ENCODE results near the gene CD200R1. TPM values are rescaled to one million over a fixed set of nuclear protein-coding genes. Genes with fewer than 3 reads are reported as not detected.
"Not testable (repeated sequence)": the region's sequence is repeated elsewhere in the genome, so short reads cannot be mapped to it uniquely, and the experiment has no call there.

Gene CD200R1
- total RNA-seq, 2 donors from 2014 or later, result 1.1 to 2.9 TPM

- no peak for DNase-seq
- intact Hi-C loops (cut with DNase I), result loop anchor here (1.0 to 5.0 kb wide), 2 partner anchors 336 to 337 kb away; partner anchors contain the start of gene CCDC80 (in 1 of the 2)
- ATAC-seq, result no peak
Measured at GRCh38 chr3:112979244-112979832, 4.4 kb upstream of the CD200R1 start.

GRCh38 chr3:112976953-112977352 is 2.0 kb upstream of the CD200R1 start:
- no peak for DNase-seq
- intact Hi-C loops (cut with DNase I), result loop anchor here in 1 of 2 donors (5.0 kb wide), 1 partner anchor 335 kb away; the partner anchor contains the start of gene CCDC80
- no peak for ATAC-seq

GRCh38 chr3:112976001-112976400 is 1.1 kb upstream of the CD200R1 start:
- no peak for DNase-seq
- intact Hi-C loops (cut with DNase I), result loop anchor here in 1 of 2 donors (5.0 kb wide), 1 partner anchor 334 kb away; the partner anchor contains the start of gene CCDC80
- no peak for ATAC-seq

GRCh38 chr3:112974178-112974517 is 755 bp downstream of the CD200R1 start:
- no peak for ATAC-seq
- intact Hi-C loops (cut with DNase I), result no loop called here
- no peak for DNase-seq

GRCh38 chr3:112973325-112974177 is 1.4 kb downstream of the CD200R1 start:
- ATAC-seq, result peak in 1 of 2 donors; percentile 36
- intact Hi-C loops (cut with DNase I), result no loop called here
- no peak for DNase-seq

DNA sequence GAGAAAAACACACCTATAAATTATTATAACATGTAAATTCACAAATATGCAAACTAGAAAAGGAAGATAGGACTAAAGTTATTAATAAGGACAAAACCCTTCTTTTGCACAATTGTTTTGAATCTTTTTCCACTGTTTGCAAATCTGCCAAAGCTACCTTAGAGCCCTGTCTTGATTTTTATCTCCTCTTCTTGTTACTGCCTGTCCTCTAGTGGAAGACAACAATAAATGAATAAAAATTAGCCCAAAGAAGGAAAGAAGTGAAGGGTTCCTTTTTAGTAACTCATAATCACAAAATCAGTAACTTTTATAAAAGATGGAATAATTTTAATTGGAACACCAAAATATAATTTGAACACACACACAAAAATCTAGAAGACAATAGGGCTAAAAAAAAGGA is 2.7 kb downstream of the CD200R1 start:
- intact Hi-C loops (cut with DNase I), result no loop called here
- ATAC-seq, result no peak
- no peak for DNase-seq

GRCh38 chr3:112967828-112968227 is 7.1 kb downstream of the CD200R1 start:
- intact Hi-C loops (cut with DNase I), result no loop called here
- ATAC-seq, result no peak

DNA sequence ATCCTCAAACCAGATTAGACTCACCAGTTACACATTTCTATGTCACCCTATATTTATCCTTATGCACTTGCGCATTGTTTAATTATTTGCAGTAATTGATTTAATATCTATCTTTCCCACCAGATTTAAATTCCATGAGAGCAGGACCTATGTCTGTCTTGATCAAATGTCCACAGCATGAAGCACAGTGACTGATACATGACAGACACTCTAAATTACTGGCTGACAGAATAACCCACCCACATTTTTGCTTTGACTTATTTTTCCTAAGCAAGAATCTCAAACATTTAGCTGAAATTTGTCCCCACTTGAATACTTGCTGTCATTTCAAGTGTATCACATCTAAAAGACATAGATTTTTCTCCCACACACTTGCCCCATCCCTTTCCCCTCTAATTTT is 7.5 kb downstream of the CD200R1 start:
- ATAC-seq (no peak), DNase-seq (no peak)
- intact Hi-C loops (cut with DNase I), result no loop called here

More at GRCh38 chr3:112967828-112968227, 7.1 kb downstream of the CD200R1 start:
- DNase-seq, result no peak

DNA sequence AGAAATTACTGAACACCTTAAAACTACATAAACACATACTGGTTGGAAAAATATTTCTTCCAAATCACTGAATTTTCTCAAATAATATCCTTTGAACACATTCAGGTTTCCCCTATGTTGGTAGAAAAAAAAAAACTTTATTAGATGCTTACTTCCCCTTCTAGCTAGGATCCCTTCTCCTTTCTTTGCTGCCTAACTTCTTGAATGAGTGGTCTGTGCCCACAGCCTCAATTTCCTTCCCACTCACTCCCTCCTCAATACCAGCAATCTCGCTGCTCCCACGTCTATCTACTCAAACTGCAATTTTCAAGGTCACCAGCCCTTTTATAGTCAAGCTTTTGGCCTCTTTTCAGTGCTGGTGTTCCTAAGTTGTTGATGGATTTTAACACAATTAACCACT is 8.3 kb downstream of the CD200R1 start:
- intact Hi-C loops (cut with DNase I), result no loop called here
- no peak for DNase-seq
- ATAC-seq, result peak in 1 of 2 donors; percentile 44

GRCh38 chr3:112965656-112966055 is 9.2 kb downstream of the CD200R1 start:
- intact Hi-C loops (cut with DNase I), result no loop called here
- ATAC-seq (no peak), DNase-seq (no peak)

DNA sequence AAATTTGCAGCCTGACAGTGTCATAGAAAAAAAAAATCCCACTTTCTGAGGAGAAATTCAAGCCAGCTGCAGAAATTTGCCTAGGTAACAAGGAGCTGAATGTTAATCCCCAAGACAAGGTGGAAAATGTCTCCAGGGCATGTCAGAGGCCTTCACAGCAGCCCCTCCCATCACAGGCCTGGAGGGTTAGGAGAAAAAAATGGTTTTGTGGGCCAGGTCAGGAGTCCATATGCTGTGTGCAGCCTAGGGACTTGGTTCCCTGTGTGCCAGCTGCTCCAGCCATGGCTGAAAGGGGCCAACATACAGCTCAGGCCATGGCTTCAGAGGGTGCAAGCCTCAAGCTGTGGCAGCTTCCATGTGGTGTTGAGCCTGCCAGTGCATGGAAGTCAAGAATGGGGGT is 11.2 kb downstream of the CD200R1 start:
- DNase-seq (no peak), ATAC-seq (no peak)
- intact Hi-C loops (cut with DNase I), result no loop called here

DNA sequence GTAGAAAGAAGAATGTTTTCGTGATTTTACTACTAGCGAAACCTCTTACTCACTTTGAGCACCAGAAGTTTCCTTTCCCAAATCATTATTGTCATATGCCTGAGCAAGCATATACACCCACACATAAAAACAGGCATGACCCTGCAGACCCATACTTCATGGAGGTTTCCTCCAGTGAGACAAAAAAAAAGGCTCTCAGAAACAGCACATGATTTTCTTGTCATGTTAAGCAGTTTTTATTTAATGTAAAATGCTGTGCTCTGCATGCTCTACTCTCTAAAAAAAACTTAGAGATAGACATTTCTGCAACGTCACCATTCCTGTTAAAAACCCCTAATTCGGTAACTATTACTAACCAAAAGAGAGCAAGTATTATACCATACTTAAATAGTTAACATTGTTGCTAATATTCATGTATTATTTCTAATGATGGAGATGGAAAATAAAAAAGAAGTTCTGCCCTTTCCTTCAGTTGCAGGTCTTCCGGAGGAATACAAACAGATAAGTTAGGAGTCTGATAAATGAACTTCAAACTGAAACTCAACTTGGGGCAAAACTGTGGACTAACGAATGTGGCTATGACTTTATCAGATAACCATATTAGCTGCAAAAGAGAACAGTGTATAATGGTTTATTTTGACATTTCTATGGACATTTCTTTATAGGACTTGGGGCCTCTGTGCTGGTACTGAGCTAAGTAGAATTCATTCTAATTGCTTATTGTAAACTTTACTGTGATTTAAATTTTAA is 15.9 kb downstream of the CD200R1 start:
- ATAC-seq, result no peak
- DNase-seq, result no peak
- intact Hi-C loops (cut with DNase I), result no loop called here

GRCh38 chr3:112956351-112956750 is 18.6 kb downstream of the CD200R1 start:
- ATAC-seq, result no peak
- intact Hi-C loops (cut with DNase I), result no loop called here

DNA sequence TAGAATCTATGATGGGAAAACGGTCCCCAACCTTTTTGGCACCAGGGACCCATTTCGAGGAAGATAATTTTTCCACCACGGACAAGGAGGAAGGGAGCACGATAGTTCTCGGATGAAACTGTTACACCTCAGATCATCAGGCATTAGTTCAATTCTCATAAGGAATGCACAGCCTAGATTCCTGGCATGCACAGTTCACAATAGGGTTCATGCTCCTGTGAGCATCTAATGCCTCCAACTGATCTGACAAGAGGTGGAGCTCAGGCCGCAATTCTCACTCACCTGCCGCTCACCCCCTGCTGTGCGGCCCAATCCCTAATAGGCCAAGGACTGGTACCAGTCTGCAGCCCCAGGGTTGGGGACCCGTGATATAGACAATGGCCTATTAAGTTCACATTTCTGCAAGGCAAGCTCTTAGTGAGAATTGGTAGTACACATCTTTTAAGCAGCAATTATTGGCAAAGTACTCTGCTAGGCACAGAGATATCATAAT is 26.5 kb downstream of the CD200R1 start:
- no peak for DNase-seq
- ATAC-seq, result no peak
- intact Hi-C loops (cut with DNase I), result no loop called here

More at GRCh38 chr3:112956351-112956750, 18.6 kb downstream of the CD200R1 start:
- no peak for DNase-seq

GRCh38 chr3:112931736-112932521 is 43.0 kb downstream of the CD200R1 start:
- intact Hi-C loops (cut with DNase I), result no loop called here
- no peak for DNase-seq
- ATAC-seq, result peak in 1 of 2 donors; percentile 43

DNA sequence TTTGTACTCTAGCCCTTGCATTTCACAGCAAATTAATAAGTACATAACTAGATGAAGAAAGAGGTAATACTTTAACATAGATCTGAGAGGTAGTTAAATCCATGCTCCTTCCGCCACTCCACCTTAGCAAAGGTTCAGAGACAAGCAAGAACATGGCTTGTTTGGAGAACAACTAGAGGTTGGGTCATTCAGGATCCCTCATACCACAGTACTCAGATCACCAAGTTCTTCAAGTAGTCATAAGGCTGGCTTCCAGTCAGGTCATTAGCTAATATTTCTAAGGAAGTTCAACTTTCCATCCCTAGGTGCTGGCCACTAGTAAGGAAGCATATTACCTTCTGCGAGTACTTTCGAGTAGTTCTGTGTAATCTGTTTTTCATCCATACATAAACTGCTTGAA is 44.1 kb downstream of the CD200R1 start:
- DNase-seq, result no peak
- intact Hi-C loops (cut with DNase I), result no loop called here
- ATAC-seq, result no peak

DNA sequence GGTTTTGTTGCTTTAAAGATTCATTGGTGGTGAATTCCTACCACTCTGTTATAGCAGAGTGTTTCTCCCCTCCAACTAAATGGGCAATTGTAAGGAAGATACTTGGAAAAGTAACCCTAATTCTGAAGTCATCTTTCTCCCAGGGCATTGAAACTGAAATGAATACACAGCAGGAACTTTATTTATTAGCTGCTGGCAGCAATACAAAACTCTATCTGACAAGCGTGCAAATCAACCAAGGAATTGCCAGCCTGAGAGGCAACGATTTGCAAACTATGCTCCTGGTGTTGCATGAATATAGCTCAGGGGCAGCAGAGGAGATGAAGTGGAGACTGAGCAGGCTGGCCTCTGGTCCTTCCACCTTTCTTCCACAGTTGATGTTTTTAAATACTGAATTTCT is 48.9 kb downstream of the CD200R1 start:
- ATAC-seq (no peak), DNase-seq (no peak)
- intact Hi-C loops (cut with DNase I), result no loop called here

DNA sequence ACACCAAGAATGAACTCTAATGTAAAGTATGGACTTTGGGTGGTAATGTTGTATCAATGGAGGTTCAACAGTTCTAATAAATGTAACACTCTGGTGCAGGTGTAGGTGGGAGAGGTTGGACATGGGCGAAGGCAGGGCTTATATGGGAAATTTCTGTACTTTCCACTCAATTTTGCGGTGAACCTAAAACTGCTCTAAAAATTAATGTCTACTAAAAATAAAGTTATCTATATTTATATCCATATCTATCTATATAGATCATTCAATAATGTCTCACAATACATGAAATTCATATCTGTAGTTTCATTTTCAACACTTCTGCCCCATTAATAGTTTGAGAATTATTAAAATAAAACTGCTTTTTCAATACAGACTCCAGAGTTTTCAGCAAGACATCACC is 49.3 kb downstream of the CD200R1 start:
- intact Hi-C loops (cut with DNase I), result no loop called here
- ATAC-seq, result no peak

DNA sequence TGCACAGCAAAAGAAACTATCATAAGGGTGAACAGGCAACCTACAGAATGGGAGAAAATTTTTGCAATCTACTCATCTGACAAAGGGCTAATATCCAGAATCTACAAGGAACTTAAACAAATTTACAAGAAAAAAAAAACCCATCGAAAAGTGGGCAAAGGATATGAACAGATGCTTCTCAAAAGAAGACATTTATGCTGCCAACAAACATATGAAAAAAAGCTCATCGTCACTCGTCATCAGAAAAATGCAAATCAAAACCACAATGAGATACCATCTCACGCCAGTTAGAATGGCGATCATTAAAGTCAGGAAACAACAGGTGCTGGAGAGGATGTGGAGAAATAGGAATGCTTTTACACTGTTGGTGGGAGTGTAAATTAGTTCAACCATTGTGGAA is 55.4 kb downstream of the CD200R1 start:
- DNase-seq; intact Hi-C loops (cut with DNase I); ATAC-seq: not testable (repeated sequence)

More for the DNA sequence above, 49.3 kb downstream of the CD200R1 start:
- DNase-seq, result no peak
